ENCODE results near the gene DSCAM. TPM values are rescaled to one million over a fixed set of nuclear protein-coding genes. Genes with fewer than 3 reads are reported as not detected.

The DSCAM gene
- total RNA-seq, 1 experiment from 2014 or later = 0.33 TPM

DNA sequence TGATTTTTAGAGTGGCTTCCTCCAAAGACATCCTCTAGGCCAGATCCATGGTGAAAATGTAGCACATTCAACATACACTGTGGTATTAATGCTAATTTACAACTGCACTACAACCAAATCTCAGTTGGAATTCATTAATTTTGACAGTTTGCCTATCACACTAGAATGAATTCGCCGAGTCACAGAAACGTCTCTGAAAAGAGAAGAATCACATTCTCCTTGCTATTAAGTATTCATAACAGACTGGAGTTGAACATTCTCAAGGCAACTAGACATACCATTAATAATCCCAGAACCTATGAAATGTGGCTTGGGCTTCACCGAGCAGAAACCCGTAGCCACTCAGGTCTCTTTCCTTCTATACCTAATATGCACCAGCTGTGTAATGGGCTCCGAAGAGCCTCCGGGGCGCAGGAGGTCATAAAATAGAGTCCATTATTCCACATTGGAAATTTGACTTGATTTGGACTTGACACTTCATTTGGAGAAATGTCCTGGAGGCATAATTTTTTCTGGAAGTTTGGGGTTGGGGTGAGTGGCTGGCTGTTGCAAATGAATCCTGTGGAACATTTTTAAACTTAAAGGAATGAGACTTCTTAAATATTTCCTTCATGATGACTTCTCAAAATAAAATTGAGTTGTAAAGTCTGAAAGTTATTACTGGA is 117.1 kb downstream of the DSCAM start:
- ChIA-PET POLR2A (no interaction called here), CTCF (no interaction called here)
- H3K27me3 Mint-ChIP-seq (ENCODE audit: insufficient read depth, unreplicated experiment) = no peaks in the 10 kb centered on the region
- peaks cover 13% of the 10 kb centered on the region for H3K9me3 Mint-ChIP-seq (ENCODE audit: unreplicated experiment)
- intact Hi-C loops (cut with micrococcal nuclease) = no loop called here
- no peak for TF ChIP-seq CTCF (IDR thresholded peaks at IDR 0.05; ENCODE audit: unreplicated experiment)
- no peak overlapping the region for H3K27ac Mint-ChIP-seq (ENCODE audit: low read depth, unreplicated experiment)
- H3K36me3 Mint-ChIP-seq (ENCODE audit: insufficient read depth, unreplicated experiment) = no peaks in the 10 kb centered on the region
- no TSS peak for BruUV-seq (replicated peaks)
- no peak overlapping the region for H3K4me3 Mint-ChIP-seq (ENCODE audit: unreplicated experiment)
- no peaks in the 10 kb centered on the region for H3K4me1 Mint-ChIP-seq (ENCODE audit: insufficient read depth, unreplicated experiment)
- DNase-seq (ENCODE audit: unreplicated experiment) = no peak

GRCh38 chr21:40723966-40724365 is 123.0 kb downstream of the DSCAM start:
- no peak for DNase-seq (ENCODE audit: unreplicated experiment)
- TF ChIP-seq CTCF (IDR thresholded peaks at IDR 0.05; ENCODE audit: unreplicated experiment) = no peak
- POLR2A ChIA-PET = no interaction called here
- H3K9me3 Mint-ChIP-seq (ENCODE audit: unreplicated experiment) = peaks cover 49% of the 10 kb centered on the region
- no peaks in the 10 kb centered on the region for H3K4me1 Mint-ChIP-seq (ENCODE audit: insufficient read depth, unreplicated experiment)
- intact Hi-C loops (cut with micrococcal nuclease) = no loop called here
- CTCF ChIA-PET = no interaction called here
- no peak overlapping the region for H3K27ac Mint-ChIP-seq (ENCODE audit: low read depth, unreplicated experiment)
- no peaks in the 10 kb centered on the region for H3K27me3 Mint-ChIP-seq (ENCODE audit: insufficient read depth, unreplicated experiment)
- H3K36me3 Mint-ChIP-seq (ENCODE audit: insufficient read depth, unreplicated experiment) = no peaks in the 10 kb centered on the region
- no TSS peak for BruUV-seq (replicated peaks)
- no peak overlapping the region for H3K4me3 Mint-ChIP-seq (ENCODE audit: unreplicated experiment)

DNA sequence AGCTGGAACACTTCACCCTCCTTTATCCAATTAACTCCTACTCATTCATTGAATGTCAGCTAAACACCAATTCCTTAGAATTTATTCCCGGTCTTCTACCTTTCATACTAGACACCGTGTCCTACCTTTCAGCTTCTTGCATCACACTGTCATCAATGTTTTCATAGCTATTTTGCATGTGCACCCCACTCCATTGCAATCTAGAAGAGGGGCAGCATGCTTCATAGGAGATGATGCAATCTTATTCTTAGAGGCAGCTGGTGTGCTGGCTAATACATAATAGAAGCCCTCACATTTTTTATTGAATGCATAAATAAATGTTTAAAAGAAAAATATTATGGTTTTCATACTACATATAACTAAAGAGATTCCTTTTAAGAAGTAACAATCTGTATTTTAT is 123.6 kb downstream of the DSCAM start:
- H3K9me3 Mint-ChIP-seq (ENCODE audit: unreplicated experiment) = peaks cover 51% of the 10 kb centered on the region
- no TSS peak for BruUV-seq (replicated peaks)
- intact Hi-C loops (cut with micrococcal nuclease) = no loop called here

DNA sequence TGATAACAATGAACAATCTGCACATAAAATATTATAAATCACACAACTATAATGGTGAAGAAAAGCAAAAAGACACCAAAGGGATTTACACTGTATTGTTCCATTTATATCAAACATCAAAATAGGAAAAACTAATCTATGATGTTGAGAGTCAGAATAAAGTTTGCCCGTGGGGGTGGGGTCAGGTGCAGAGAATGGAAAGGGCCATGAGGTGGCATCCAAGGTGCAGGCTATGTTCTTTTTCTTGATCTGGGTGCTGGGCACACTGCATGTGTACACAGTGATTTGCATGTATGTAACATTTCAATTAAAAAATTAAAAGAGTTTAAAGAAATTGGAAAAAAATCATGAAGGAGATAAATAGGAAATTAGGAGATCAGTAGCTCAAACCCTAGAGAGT is 127.3 kb downstream of the DSCAM start:
- Mint-ChIP-seq H3K27ac (ENCODE audit: low read depth, unreplicated experiment) (no peak overlapping the region), H3K36me3 (ENCODE audit: insufficient read depth, unreplicated experiment) (no peaks in the 10 kb centered on the region), H3K9me3 (ENCODE audit: unreplicated experiment) (peaks cover 48% of the 10 kb centered on the region), H3K4me1 (ENCODE audit: insufficient read depth, unreplicated experiment) (peaks cover 6% of the 10 kb centered on the region), H3K27me3 (ENCODE audit: insufficient read depth, unreplicated experiment) (no peaks in the 10 kb centered on the region), H3K4me3 (ENCODE audit: unreplicated experiment) (no peak overlapping the region)
- no peak for TF ChIP-seq CTCF (IDR thresholded peaks at IDR 0.05; ENCODE audit: unreplicated experiment)
- POLR2A ChIA-PET = no interaction called here
- DNase-seq (ENCODE audit: unreplicated experiment) = no peak
- intact Hi-C loops (cut with micrococcal nuclease) = no loop called here
- CTCF ChIA-PET = no interaction called here
- no TSS peak for BruUV-seq (replicated peaks)

More for the DNA sequence above, 123.6 kb downstream of the DSCAM start:
- no peak for DNase-seq (ENCODE audit: unreplicated experiment)
- ChIA-PET POLR2A (no interaction called here), CTCF (interaction anchor here (0.7 to 0.9 kb wide), 2 partner anchors 22 to 36 kb away, joined by 3 read pairs; no protein-coding TSS in a partner anchor)
- no peak for TF ChIP-seq CTCF (IDR thresholded peaks at IDR 0.05; ENCODE audit: unreplicated experiment)
- Mint-ChIP-seq H3K4me3 (ENCODE audit: unreplicated experiment) (no peak overlapping the region), H3K4me1 (ENCODE audit: insufficient read depth, unreplicated experiment) (no peaks in the 10 kb centered on the region), H3K27ac (ENCODE audit: low read depth, unreplicated experiment) (no peak overlapping the region), H3K27me3 (ENCODE audit: insufficient read depth, unreplicated experiment) (no peaks in the 10 kb centered on the region), H3K36me3 (ENCODE audit: insufficient read depth, unreplicated experiment) (no peaks in the 10 kb centered on the region)

Measured in MCF 10A (cell line).